GM15510 (cell line): ENCODE data around the gene SLC6A11.

ENCODE experiments used
- POLR2A ChIP-seq: IDR thresholded peaks from 3 replicates; pipeline ENCODE4 v1.6.1; 2011; ENCODE audit warnings: borderline replicate concordance; ENCODE audit not compliant: insufficient read length; ENCODE audit errors: extremely low read depth

SLC6A11 gene

DNA sequence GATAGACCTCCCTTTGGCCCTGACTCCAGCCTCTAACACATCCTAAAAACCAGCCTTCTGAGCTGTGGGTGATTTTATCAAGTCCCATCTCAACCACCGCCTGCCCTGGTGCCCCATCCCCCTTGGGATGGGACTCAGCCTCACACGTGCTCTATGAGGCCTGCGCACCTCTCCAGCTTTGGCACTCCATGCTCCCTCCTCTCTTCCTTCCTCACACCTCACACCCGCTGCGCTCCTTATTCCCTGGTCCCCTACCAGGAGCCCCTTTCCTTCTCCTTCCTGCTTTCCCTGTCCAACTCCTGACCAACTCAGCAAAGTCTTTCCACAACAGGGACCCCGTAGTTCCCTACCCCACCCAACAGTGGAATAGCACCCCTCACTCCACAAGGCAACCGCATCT, 158.1 kb downstream of the SLC6A11 start:
- no peak for TF ChIP-seq POLR2A

GRCh38 chr3:10974746-10975375, 158.8 kb downstream of the SLC6A11 start:
- no peak for TF ChIP-seq POLR2A

DNA sequence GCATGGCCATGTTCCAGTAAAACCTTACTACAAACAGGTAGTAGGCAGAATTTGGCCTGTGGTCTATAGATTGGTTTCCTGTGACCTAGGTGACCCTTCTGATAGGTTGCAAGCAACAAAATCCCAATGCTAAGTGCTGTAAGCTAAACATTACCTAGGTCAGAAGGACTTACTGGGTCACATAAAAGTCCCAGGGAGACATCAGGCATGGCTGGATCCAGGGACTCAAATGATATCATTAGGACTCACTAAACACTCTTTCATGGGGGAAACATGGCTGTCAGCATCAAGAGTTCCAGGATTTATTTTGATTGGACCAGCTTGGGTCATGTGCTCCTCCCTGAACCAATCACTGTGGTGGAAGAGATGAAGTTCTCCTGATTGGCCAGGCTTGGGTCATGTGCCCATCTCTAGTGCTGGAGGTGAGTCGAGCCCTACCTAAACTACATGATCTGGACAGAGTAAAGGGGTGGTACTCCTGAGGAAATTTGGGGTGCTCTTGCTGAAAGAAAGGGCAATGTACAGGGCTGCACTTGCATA, 159.7 kb downstream of the SLC6A11 start:
- TF ChIP-seq POLR2A, result no peak

DNA sequence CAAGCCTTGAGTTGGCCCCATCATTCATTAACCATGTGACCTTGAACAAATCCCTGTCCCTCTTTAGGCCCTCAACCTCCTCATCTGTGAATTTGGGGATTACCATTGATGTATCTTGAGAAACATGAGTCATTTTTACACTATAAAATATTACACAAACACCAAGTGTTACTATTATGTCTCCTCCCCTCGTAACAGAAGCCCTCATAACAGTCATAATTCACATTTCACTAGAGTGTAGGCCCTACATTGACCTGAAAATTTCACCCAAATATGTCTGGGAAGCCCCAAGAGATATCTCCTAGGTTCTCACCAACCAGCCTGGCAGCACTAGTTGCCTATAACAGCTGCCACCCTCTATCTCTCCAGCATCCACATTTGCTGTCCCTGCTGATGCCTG, 160.7 kb downstream of the SLC6A11 start:
- TF ChIP-seq POLR2A, result no peak

DNA sequence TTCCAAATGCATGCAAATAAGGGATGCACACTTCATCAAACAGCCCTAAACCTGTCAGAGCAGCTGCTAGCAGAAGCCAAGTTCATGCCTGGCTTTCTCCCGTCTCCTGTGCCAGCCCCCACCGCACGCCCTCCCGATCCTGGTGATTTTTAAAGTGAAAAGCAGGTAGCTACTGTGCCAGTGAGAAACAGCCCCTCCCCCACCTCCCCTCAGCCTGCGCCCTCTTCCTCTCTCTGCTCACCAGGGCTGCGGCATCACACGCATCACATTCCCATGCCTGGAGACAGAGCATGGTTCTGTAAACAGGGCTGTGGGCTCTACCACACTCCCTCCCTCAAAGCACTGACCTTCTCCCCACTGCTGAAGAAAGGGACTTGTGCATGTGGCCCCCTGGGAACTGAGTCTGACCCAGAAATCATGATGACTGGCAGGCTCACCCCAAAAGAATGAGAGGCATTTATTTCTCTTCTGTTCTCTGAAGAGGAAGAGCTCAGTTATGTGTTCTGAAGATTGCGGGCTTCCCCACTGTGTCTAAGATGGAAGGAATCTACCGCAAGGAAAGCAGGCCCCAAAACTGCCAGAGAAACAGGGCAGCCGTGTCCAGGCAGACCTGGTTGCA, 162.0 kb downstream of the SLC6A11 start:
- no peak for TF ChIP-seq POLR2A

DNA sequence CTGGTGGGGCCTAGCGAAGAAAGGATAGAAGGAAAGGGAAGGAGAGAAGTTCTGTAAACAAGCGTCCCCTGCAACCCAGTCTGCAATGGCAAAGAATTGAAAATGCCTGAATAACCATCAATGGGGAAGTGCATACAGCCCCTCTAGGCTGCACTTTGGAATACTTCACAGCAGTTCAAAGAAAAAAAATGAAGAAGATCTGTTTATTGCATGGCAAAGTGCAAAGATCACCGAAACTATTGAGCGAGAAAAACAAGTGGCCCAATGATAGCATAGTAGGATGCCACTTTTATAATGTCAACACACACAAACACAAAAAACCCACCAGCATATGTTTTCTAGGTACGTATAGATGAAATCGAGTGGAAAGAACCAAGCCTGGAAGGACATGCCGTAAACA, 162.9 kb downstream of the SLC6A11 start:
- no peak for TF ChIP-seq POLR2A

- TF ChIP-seq POLR2A, result no peak
Observed at GRCh38 chr3:10980312-10980711, 164.3 kb downstream of the SLC6A11 start.

DNA sequence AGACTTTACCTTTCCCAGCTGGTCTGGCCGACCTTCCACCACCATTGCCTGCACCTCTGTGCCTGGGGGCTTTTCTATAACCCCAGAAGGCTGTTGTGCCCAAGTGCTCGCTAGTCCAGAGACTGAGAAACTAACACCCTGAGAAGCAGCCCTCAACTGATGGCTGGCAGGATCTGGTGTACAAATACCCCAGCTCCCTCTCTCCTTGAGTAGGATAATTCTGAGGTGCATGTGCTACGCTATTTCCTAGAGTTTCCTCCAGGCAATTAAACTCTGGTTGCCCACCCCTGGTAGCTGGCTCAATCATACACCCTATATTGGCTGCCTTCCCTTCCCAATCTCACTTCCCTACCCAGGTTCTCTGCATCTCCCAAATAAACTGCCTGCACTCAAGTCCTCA, 165.0 kb downstream of the SLC6A11 start:
- no peak for TF ChIP-seq POLR2A

- TF ChIP-seq POLR2A, result no peak
Observed at GRCh38 chr3:10981961-10982360, 165.9 kb downstream of the SLC6A11 start.

DNA sequence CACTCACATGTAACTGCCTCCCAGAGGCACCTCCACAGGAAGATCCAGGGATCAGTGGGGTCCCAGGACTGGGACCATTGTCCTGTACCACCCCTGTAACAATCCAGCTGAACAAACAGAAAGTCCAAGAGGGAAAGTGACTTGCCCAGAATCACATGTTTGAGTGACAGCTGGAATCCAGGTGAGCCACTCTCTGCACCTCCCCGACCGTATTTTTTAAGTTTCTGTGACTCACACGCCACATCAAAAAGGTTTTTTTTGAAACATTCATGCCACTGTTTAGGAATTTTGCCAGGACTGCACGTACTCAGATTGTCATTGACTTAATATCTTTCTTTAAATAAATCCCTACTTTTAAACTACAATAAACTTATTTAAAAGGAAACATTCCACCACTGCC, 166.8 kb downstream of the SLC6A11 start:
- no peak for TF ChIP-seq POLR2A

GRCh38 chr3:10983219-10983916, 167.3 kb downstream of the SLC6A11 start:
- TF ChIP-seq POLR2A, result no peak

GRCh38 chr3:10984371-10984896, 168.4 kb downstream of the SLC6A11 start:
- no peak for TF ChIP-seq POLR2A

DNA sequence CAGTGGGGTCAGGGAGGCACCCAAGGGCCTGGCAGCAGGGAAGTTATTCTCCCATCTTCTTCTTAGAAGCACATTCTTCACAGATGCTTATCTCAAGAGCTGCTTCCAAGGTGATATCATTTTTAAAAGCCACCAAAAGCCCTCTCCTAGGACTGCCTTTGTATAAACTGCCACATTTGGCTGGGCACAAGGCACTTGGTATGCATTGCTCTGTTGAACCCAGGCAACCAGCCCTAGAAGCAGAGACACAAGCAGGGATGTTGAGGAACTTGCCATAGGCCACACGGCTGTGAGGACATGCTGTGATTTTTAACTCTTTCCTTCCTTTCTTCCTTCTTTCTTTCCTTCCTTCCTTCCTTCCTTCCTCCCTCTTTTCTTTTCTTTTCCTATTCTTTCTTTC, 169.2 kb downstream of the SLC6A11 start:
- no peak for TF ChIP-seq POLR2A

DNA sequence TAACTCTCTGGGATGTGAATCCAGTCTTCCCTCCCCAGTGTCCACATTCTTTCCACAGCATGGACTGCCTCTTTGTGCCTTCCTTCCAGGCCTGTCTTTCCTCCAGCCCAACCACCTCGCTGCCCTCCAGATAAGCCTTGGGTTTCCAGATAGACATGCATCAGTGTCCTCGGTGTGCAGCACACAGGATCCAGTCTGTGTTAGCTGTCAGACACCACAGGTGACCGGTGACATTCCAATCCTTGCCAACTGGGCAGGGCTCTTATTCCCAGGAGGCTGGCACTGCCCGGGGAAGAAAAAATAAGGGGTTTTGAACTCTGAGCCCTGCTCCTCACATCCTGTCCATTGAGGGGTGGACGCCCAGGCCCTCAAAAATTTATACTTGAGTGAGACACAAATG, 170.6 kb downstream of the SLC6A11 start:
- TF ChIP-seq POLR2A, result no peak

DNA sequence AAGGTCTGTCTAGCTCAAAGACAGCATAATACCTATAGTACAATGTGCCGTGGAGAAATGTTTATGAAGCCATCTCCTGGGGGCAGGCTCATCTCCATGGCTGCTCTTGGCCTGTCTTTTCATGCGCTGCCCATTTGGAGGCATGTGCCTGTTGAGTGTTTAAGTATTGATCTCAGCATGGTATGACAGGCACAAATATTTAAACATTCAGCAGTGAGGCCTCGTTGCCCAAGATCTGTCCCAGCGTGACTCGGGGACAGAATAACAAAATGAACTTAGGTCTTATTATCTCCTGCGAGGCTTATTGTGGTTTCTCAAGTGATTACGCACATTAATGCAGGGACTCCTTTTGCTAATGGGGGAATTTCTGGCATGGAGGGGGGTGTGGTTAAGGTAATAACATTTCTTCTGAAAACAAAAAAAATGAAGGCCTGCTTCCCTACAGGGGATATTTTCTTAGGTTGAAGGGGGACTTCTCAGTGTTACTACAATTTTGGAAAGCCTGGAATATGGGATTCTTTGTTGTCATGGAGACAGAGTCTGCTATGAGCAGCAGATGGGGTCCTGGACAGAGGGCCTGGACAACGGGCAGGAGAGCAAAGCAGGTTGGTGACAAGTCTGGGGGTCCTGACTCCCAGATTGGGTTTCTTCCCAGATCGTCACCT, 172.1 kb downstream of the SLC6A11 start:
- no peak for TF ChIP-seq POLR2A
